CD14-positive monocyte (primary cell): ENCODE measurements around the gene CRYBG3. TPM values are rescaled to one million over a fixed set of nuclear protein-coding genes. Genes with fewer than 3 reads are reported as not detected.
A peak's percentile ranks its signal among the peaks of the same experiment; 100 is the strongest.

Source experiments
- DNase-seq, 3 donors: peaks; one replicate each; pipeline ENCODE4 v3.0.0-alpha.2; 2011 to 2022
- H2AFZ ChIP-seq: 2 replicates; pipeline ENCODE4 v1.6.0; 2012; ENCODE audit warnings: mild to moderate bottlenecking, low read depth, low read length, inconsistent platforms; ENCODE audit not compliant: insufficient read depth, poor library complexity, severe bottlenecking
- H3K27ac ChIP-seq, 2 donors: 1 replicate in 1 of 2; 2 replicates in 1 of 2; pipeline ENCODE4 v1.5.1; 2012 to 2013; ENCODE audit warnings: low read length in 2 of 2, control low read depth in 1 of 2, inconsistent platforms in 1 of 2, low read depth in 1 of 2, mild to moderate bottlenecking in 1 of 2
- H3K27me3 ChIP-seq, 2 donors: one replicate each; pipeline versions ENCODE4 v1.6.0 to v1.6.1; 2011 to 2013; ENCODE audit warnings: low read length in 2 of 2; ENCODE audit not compliant: control insufficient read depth in 2 of 2, insufficient read depth in 2 of 2
- H3K36me3 ChIP-seq, 2 donors: replicated peaks in 1 of 2; 1 replicate in 1 of 2; 2 replicates in 1 of 2; pipeline versions ENCODE4 v1.5.1 to v1.6.1; 2012 to 2013; ENCODE audit warnings: low read length in 2 of 2, control low read depth in 1 of 2, inconsistent platforms in 1 of 2, mild to moderate bottlenecking in 1 of 2; ENCODE audit not compliant: insufficient read depth in 2 of 2, control insufficient read depth in 1 of 2
- H3K4me1 ChIP-seq, 2 donors: 1 replicate in 1 of 2; 2 replicates in 1 of 2; pipeline versions ENCODE4 v1.5.1 to v1.6.1; 2012 to 2013; ENCODE audit warnings: low read length in 2 of 2, control low read depth in 1 of 2, inconsistent platforms in 1 of 2, mild to moderate bottlenecking in 1 of 2, moderate library complexity in 1 of 2; ENCODE audit not compliant: insufficient read depth in 2 of 2, control insufficient read depth in 1 of 2
- H3K4me2 ChIP-seq: replicated peaks from 2 replicates; pipeline ENCODE3; 2012; ENCODE audit warnings: low read length, moderate library complexity, mild to moderate bottlenecking; ENCODE audit not compliant: poor library complexity, severe bottlenecking; ENCODE audit errors: extremely low read depth
- H3K4me3 ChIP-seq, 3 experiments: fragments of 200-600 bp in 1 of 3; sonication (generic) in 1 of 3; replicated peaks in 1 of 3; 1 replicate in 2 of 3; 2 replicates in 1 of 3; pipeline ENCODE4 v1.5.1; 2011 to 2013; ENCODE audit warnings: low read length in 3 of 3, mild to moderate bottlenecking in 3 of 3, control low read depth in 2 of 3, low read depth in 2 of 3, inconsistent platforms in 1 of 3, moderate library complexity in 1 of 3
- H3K79me2 ChIP-seq: 2 replicates; pipeline ENCODE4 v1.6.0; 2012; ENCODE audit warnings: mild to moderate bottlenecking, control low read depth, inconsistent platforms, low read length, moderate library complexity; ENCODE audit not compliant: insufficient read depth
- H3K9ac ChIP-seq: 2 replicates; pipeline ENCODE4 v1.6.0; 2017; ENCODE audit warnings: low read length, mild to moderate bottlenecking; ENCODE audit not compliant: insufficient read depth, poor library complexity, severe bottlenecking
- H3K9me3 ChIP-seq, 2 donors: replicated peaks in 1 of 2; 1 replicate in 1 of 2; 2 replicates in 1 of 2; pipeline versions ENCODE4 v1.5.1 to v1.6.1; 2012 to 2013; ENCODE audit warnings: low read length in 2 of 2, control low read depth in 1 of 2; ENCODE audit not compliant: control insufficient read depth in 1 of 2, insufficient read depth in 1 of 2
- H4K20me1 ChIP-seq: 2 replicates; pipeline ENCODE4 v1.6.0; 2012; ENCODE audit warnings: mild to moderate bottlenecking, low read length, control low read depth, moderate library complexity; ENCODE audit not compliant: insufficient read depth
- H3K27ac Mint-ChIP-seq, 7 donors: one replicate each; pipeline ENCODE4 v1.8.0; 2020; ENCODE audit warnings: mild to moderate bottlenecking in 7 of 7, mixed read lengths in 7 of 7, moderate library complexity in 6 of 7, inconsistent platforms in 2 of 7
- H3K27me3 Mint-ChIP-seq, 3 donors: one replicate each; pipeline ENCODE4 v1.8.0; 2021 to 2022; ENCODE audit warnings: low read depth in 3 of 3, mild to moderate bottlenecking in 3 of 3, mixed read lengths in 3 of 3, moderate library complexity in 3 of 3, inconsistent platforms in 1 of 3
- H3K36me3 Mint-ChIP-seq, 2 donors: one replicate each; pipeline ENCODE4 v1.8.0; 2020; ENCODE audit warnings: mixed read lengths in 2 of 2, inconsistent platforms in 1 of 2, mild to moderate bottlenecking in 1 of 2
- H3K4me1 Mint-ChIP-seq: one replicate; pipeline ENCODE4 v1.8.0; 2020; ENCODE audit warnings: mild to moderate bottlenecking, mixed read lengths
- H3K4me3 Mint-ChIP-seq, 2 donors: one replicate each; pipeline ENCODE4 v1.8.0; 2020; ENCODE audit warnings: mild to moderate bottlenecking in 2 of 2, mixed read lengths in 2 of 2, moderate library complexity in 1 of 2
- H3K9me3 Mint-ChIP-seq, 7 donors: one replicate each; pipeline ENCODE4 v1.8.0; 2020 to 2022; ENCODE audit warnings: mixed read lengths in 7 of 7, mild to moderate bottlenecking in 6 of 7, moderate library complexity in 6 of 7, inconsistent platforms in 2 of 7
- WGBS: methylation state at CpG from one replicate; pipeline ENCODE4 v1.1.5; 2013; ENCODE audit warnings: missing lambda C conversion rate; ENCODE audit not compliant: insufficient coverage; 5-methylcytosine and 5-hydroxymethylcytosine counted together
- intact Hi-C, 2 donors: fragments of 100-400 bp; cut with micrococcal nuclease; formaldehyde crosslinking; loops; one replicate each; pipeline versions ENCODE4 v1.15.0 to v1.15.1; 2023
- polyA plus RNA-seq, 3 donors: library from polyadenylated mRNA; depleted of rRNA in 1 of 3; unstranded in 2 of 3; stranded (reverse) in 1 of 3; fragments of 300-500 nt in 2 of 3; fragments of >200 nt in 1 of 3; fragmentation: Illumina TruSeq in 2 of 3; gene quantifications; 1 replicate in 2 of 3; 2 replicates in 1 of 3; pipeline ENCODE4 v1.2.3, GENCODE V29; 2012 to 2021
- TF ChIP-seq, protein P1 (sequence below): fragments of 200-600 bp; IDR thresholded peaks from one replicate; pipeline ENCODE4 v1.8.0; 2022; ENCODE audit warnings: antibody characterized with exemption, mild to moderate bottlenecking

CRYBG3 gene
- polyA plus RNA-seq, 3 donors = 2.3 to 6.8 (median 5.3) TPM

DNA sequence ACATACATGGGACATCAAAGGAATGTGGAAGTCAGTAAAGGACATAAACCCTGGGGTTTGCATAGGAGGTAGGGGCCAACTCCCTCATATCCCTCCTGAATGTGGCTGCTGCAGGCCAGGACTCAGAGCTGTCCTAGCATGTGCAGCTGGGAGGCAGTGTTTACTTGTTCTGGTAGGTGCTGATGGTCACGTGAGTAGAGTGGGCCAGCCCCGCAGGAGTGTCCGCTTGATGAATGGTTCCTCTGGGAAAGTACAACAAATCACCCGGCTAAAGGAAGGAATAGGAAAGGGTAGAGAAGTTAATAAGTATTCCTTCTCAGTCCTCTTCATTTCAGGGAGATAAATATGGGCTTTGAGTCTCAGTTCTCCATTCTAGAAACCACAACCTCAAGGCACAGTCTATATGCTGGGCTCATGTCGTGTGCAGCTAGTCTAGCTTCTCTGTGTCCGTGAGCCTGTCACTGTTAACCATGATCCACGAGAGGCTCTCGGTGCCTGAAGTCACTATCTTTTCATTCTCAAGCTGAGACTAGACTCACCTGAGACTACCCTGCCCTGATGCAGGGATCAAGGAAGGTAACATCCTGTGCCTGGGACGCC is 132.5 kb downstream of the CRYBG3 start:
- Mint-ChIP-seq H3K36me3 (peaks cover 53 to 60% of the 10 kb centered on the region in 2 donors), H3K27ac (peak overlapping the region; percentile 80 to 93 (median 89)), H3K4me3 (no peak overlapping the region), H3K27me3 (no peaks in the 10 kb centered on the region), H3K9me3 (no peaks in the 10 kb centered on the region), H3K4me1 (peaks cover 54% of the 10 kb centered on the region)
- peaks cover 25 to 47% of the 10 kb centered on the region in 2 donors for H3K36me3 ChIP-seq
- H2AFZ ChIP-seq = no peak overlapping the region
- H4K20me1 ChIP-seq = no peaks in the 10 kb centered on the region
- H3K4me3 ChIP-seq = no peak overlapping the region
- no peaks in the 10 kb centered on the region for H3K9me3 ChIP-seq
- intact Hi-C loops = no loop called here
- peaks cover 53 to 57% of the 10 kb centered on the region in 2 donors for H3K4me1 ChIP-seq
- H3K27me3 ChIP-seq = no peaks in the 10 kb centered on the region
- H3K27ac ChIP-seq = peak overlapping the region; percentile 40 to 52
- H3K4me2 ChIP-seq = no peak overlapping the region
- DNase-seq = peak; percentile 14 to 30 (median 19)
- TF ChIP-seq, protein P1, sequence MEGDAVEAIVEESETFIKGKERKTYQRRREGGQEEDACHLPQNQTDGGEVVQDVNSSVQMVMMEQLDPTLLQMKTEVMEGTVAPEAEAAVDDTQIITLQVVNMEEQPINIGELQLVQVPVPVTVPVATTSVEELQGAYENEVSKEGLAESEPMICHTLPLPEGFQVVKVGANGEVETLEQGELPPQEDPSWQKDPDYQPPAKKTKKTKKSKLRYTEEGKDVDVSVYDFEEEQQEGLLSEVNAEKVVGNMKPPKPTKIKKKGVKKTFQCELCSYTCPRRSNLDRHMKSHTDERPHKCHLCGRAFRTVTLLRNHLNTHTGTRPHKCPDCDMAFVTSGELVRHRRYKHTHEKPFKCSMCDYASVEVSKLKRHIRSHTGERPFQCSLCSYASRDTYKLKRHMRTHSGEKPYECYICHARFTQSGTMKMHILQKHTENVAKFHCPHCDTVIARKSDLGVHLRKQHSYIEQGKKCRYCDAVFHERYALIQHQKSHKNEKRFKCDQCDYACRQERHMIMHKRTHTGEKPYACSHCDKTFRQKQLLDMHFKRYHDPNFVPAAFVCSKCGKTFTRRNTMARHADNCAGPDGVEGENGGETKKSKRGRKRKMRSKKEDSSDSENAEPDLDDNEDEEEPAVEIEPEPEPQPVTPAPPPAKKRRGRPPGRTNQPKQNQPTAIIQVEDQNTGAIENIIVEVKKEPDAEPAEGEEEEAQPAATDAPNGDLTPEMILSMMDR = no peak
- H3K9ac ChIP-seq = no peak overlapping the region
- H3K79me2 ChIP-seq = no peaks in the 10 kb centered on the region
- 15% methylated on average over 4 of the region's 9 CpGs for WGBS

DNA sequence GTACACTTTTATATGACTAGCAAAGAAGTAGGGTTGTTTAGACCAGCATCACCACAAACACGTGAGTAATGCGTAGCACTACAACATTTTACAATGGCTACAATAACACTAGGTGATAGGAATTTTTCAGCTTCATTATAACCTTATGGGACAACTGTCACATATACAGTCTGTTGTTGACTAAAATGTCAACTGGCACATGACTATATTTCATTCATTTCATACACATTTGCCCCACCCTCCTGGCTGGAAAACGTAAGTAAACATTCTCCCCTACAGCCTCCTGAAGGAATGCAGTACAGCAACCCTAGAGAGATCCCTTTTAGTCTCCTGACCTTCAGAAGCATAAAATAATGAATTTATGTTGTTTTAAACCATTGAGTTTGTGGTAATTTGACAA is 134.2 kb downstream of the CRYBG3 start:
- no peak overlapping the region for H3K4me3 ChIP-seq
- H3K4me1 ChIP-seq = peaks cover 53 to 57% of the 10 kb centered on the region in 2 donors
- intact Hi-C loops = no loop called here
- WGBS = no CpG with 5 or more reads among the region's 3 CpGs
- no peak overlapping the region for H3K27ac Mint-ChIP-seq
- H3K9ac ChIP-seq = no peak overlapping the region
- H3K79me2 ChIP-seq = no peaks in the 10 kb centered on the region
- TF ChIP-seq, protein P1 = no peak
- DNase-seq = no peak
- no peaks in the 10 kb centered on the region for H4K20me1 ChIP-seq
- no peaks in the 10 kb centered on the region for H3K27me3 Mint-ChIP-seq
- H3K36me3 Mint-ChIP-seq = peaks cover 46 to 56% of the 10 kb centered on the region in 2 donors
- H2AFZ ChIP-seq = no peak overlapping the region
- H3K36me3 ChIP-seq = peaks cover 25 to 48% of the 10 kb centered on the region in 2 donors
- no peaks in the 10 kb centered on the region for H3K9me3 Mint-ChIP-seq
- H3K9me3 ChIP-seq = no peaks in the 10 kb centered on the region
- no peaks in the 10 kb centered on the region for H3K27me3 ChIP-seq
- peaks cover 52% of the 10 kb centered on the region for H3K4me1 Mint-ChIP-seq
- no peak overlapping the region for H3K4me3 Mint-ChIP-seq
- no peak overlapping the region for H3K27ac ChIP-seq
- H3K4me2 ChIP-seq = no peak overlapping the region
